B cell (primary cell): ENCODE measurements around the gene CALHM1. TPM values are rescaled to one million over a fixed set of nuclear protein-coding genes. Genes with fewer than 3 reads are reported as not detected.

Source experiments
- ATAC-seq: fragments of 200-7000 bp; cut with Tn5 transposase; one replicate; pipeline ENCODE4 v1.10.0; 2021; ENCODE audit warnings: low read depth, mild to moderate bottlenecking, moderate number of reproducible peaks, moderate library complexity
- CTCF ChIA-PET: fragments of 350-600 bp; sonication (Branson Sonifier 250); formaldehyde crosslinking; loops from one replicate; lab custom pipeline; 2021; ENCODE audit warnings: antibody characterized with exemption, inconsistent platforms; lab: Charles Lee
- POLR2A ChIA-PET: fragments of 350-600 bp; sonication (Branson Sonifier 250); formaldehyde crosslinking; loops from one replicate; lab custom pipeline; 2021; ENCODE audit warnings: antibody characterized with exemption; lab: Charles Lee
- DNase-seq: peaks from one replicate; pipeline ENCODE4 v3.0.0; 2013
- H2AFZ ChIP-seq: 2 replicates; pipeline ENCODE4 v1.6.1; 2012; ENCODE audit warnings: mild to moderate bottlenecking, low read depth, low read length; ENCODE audit not compliant: insufficient read depth, poor library complexity, severe bottlenecking
- H3K27ac ChIP-seq, 2 donors: 1 replicate in 1 of 2; 2 replicates in 1 of 2; pipeline ENCODE4 v1.5.1; 2012 to 2013; ENCODE audit warnings: low read length in 2 of 2, mild to moderate bottlenecking in 2 of 2, moderate library complexity in 1 of 2
- H3K27me3 ChIP-seq, 4 experiments: fragments of 200-600 bp in 1 of 4; sonication (generic) in 1 of 4; replicated peaks in 1 of 4; 1 replicate in 2 of 4; 2 replicates in 2 of 4; pipeline versions ENCODE4 v1.6.1 to v1.7.0; 2013 to 2016; ENCODE audit warnings: low read length in 3 of 4, mild to moderate bottlenecking in 2 of 4, mixed read lengths in 1 of 4, moderate library complexity in 1 of 4; ENCODE audit not compliant: insufficient read depth in 4 of 4, control insufficient read depth in 3 of 4; ENCODE audit errors: control extremely low read depth in 1 of 4
- H3K36me3 ChIP-seq, 2 experiments: replicated peaks in 1 of 2; 1 replicate in 1 of 2; 2 replicates in 1 of 2; pipeline versions ENCODE4 v1.6.1 to v1.7.1; 2013; ENCODE audit warnings: low read length in 1 of 2; ENCODE audit not compliant: insufficient read depth in 2 of 2, control insufficient read depth in 1 of 2; ENCODE audit errors: control extremely low read depth in 1 of 2, extremely low read depth in 1 of 2
- H3K4me1 ChIP-seq, 2 donors: fragments of 200-600 bp in 1 of 2; sonication (generic) in 1 of 2; 1 replicate in 1 of 2; 2 replicates in 1 of 2; pipeline versions ENCODE4 v1.5.1 to v1.6.1; 2013 to 2017; ENCODE audit warnings: low read length in 2 of 2; ENCODE audit not compliant: control insufficient read depth in 2 of 2, insufficient read depth in 2 of 2
- H3K4me2 ChIP-seq: replicated peaks from 2 replicates; pipeline ENCODE3; 2012; ENCODE audit warnings: mild to moderate bottlenecking, low read depth, low read length; ENCODE audit not compliant: poor library complexity, severe bottlenecking
- H3K4me3 ChIP-seq, 5 experiments: fragments of 200-600 bp in 1 of 5; sonication (generic) in 1 of 5; 1 replicate in 3 of 5; 2 replicates in 2 of 5; pipeline versions ENCODE4 v1.5.1 to v1.7.0; 2011 to 2016; ENCODE audit warnings: low read length in 4 of 5, mild to moderate bottlenecking in 4 of 5, low read depth in 2 of 5, control low read depth in 1 of 5, moderate library complexity in 1 of 5; ENCODE audit not compliant: insufficient read depth in 1 of 5; ENCODE audit errors: control extremely low read depth in 1 of 5, extremely low read depth in 1 of 5
- H3K79me2 ChIP-seq: fragments of 200-600 bp; sonication (generic); one replicate; pipeline ENCODE4 v1.6.0; 2016; ENCODE audit warnings: low read length; ENCODE audit not compliant: control insufficient read depth, insufficient read depth
- H3K9ac ChIP-seq: fragments of 200-600 bp; sonication (generic); 2 replicates; pipeline ENCODE4 v1.6.1; 2017; ENCODE audit warnings: mild to moderate bottlenecking, low read length, moderate library complexity
- H3K9me3 ChIP-seq, 3 donors: one replicate each; pipeline versions ENCODE4 v1.6.1 to v1.7.1; 2013; ENCODE audit warnings: low read length in 2 of 3; ENCODE audit not compliant: control insufficient read depth in 2 of 3, insufficient read depth in 1 of 3; ENCODE audit errors: control extremely low read depth in 1 of 3
- H4K20me1 ChIP-seq: 2 replicates; pipeline ENCODE4 v1.6.0; 2012; ENCODE audit warnings: mild to moderate bottlenecking, low read length; ENCODE audit not compliant: insufficient read depth, control insufficient read depth, poor library complexity, severe bottlenecking
- H3K27ac Mint-ChIP-seq: one replicate; pipeline ENCODE4 v1.8.0; 2021; ENCODE audit warnings: mixed read lengths
- H3K27me3 Mint-ChIP-seq: one replicate; pipeline ENCODE4 v1.8.0; 2021; ENCODE audit warnings: mixed read lengths
- H3K4me1 Mint-ChIP-seq: one replicate; pipeline ENCODE4 v1.8.0; 2021; ENCODE audit warnings: mixed read lengths
- H3K4me3 Mint-ChIP-seq: one replicate; pipeline ENCODE4 v1.8.0; 2021; ENCODE audit warnings: mixed read lengths
- H3K9me3 Mint-ChIP-seq: one replicate; pipeline ENCODE4 v1.8.0; 2022; ENCODE audit warnings: mixed read lengths; ENCODE audit not compliant: insufficient read depth
- CTCF ChIP-seq: fragments of 200-600 bp; IDR thresholded peaks from one replicate; pipeline ENCODE4 v1.8.0; 2022; ENCODE audit warnings: antibody characterized with exemption, mild to moderate bottlenecking
- EZH2 ChIP-seq: IDR thresholded peaks from 2 replicates; pipeline ENCODE4 v1.6.1; 2012; ENCODE audit warnings: borderline replicate concordance, low read depth, mild to moderate bottlenecking, moderate library complexity, low read length; ENCODE audit not compliant: insufficient read depth, poor library complexity, severe bottlenecking
- WGBS: methylation state at CpG from one replicate; pipeline ENCODE4 v1.1.5; 2013; ENCODE audit warnings: missing lambda C conversion rate; ENCODE audit not compliant: insufficient coverage; 5-methylcytosine and 5-hydroxymethylcytosine counted together
- intact Hi-C: fragments of 100-400 bp; cut with micrococcal nuclease; formaldehyde crosslinking; loops from one replicate; pipeline ENCODE4 v1.10.0; 2022
- polyA plus RNA-seq: library from polyadenylated mRNA; depleted of rRNA; stranded (reverse); fragments of >200 nt; gene quantifications from 2 replicates; pipeline ENCODE4 v1.2.3, GENCODE V29; 2012
- total RNA-seq, 2 donors: library from RNA; stranded (reverse); fragments of 120-200 nt in 1 of 2; gene quantifications; 1 replicate in 1 of 2; 2 replicates in 1 of 2; pipeline versions ENCODE4 v1.2.3 to v1.2.4, GENCODE V29; 2013 to 2022

Gene CALHM1
- total and polyA plus RNA-seq, 2 donors (not counting 1 experiment from before 2014, with no cell fraction given) = 0.16 to 0.34 TPM

- Histone ChIP-seq H3K4me2 (no peak within 1 kb of the TSS), H2AFZ (peak within 1 kb of the TSS; percentile 3), H3K27ac (no peak within 1 kb of the TSS), H3K9me3 (no peaks in the 10 kb centered on the region), H3K79me2 (no peaks in the 10 kb centered on the region), H3K4me3 (no peak within 1 kb of the TSS), H4K20me1 (no peaks in the 10 kb centered on the region), H3K9ac (no peak within 1 kb of the TSS), H3K36me3 (no peaks in the 10 kb centered on the region), H3K27me3 (no peaks in the 10 kb centered on the region), H3K4me1 (peaks cover 0 to 11% of the 10 kb centered on the region in 2 donors)
- no peak for TF ChIP-seq CTCF
- TF ChIP-seq EZH2 = no peak
- H3K9me3 Mint-ChIP-seq = no peaks in the 10 kb centered on the region
- ChIA-PET CTCF (interaction anchor here (8.0 kb wide), 1 partner anchor 62 kb away, joined by 138 read pairs; no protein-coding TSS in a partner anchor), POLR2A (no interaction called here)
- H3K27me3 Mint-ChIP-seq = no peaks in the 10 kb centered on the region
- intact Hi-C loops = no loop called here
- H3K4me1 Mint-ChIP-seq = peaks cover 15% of the 10 kb centered on the region
- ATAC-seq (no peak), DNase-seq (no peak)
- 97% methylated on average over 4 of the region's 7 CpGs for WGBS
- no peak within 1 kb of the TSS for H3K4me3 Mint-ChIP-seq
- H3K27ac Mint-ChIP-seq = no peak within 1 kb of the TSS
Observed at GRCh38 chr10:103479135-103479534, 20.4 kb upstream of the CALHM1 start, which contains the start of gene CALHM3. CALHM3 (minus strand) TSS chr10:103479240; CDS start chr10:103479032, 208 bp downstream.

GRCh38 chr10:103478671-103479070, 20.0 kb upstream of the CALHM1 start:
- Histone ChIP-seq H3K27me3 (no peaks in the 10 kb centered on the region), H4K20me1 (no peaks in the 10 kb centered on the region), H3K4me1 (peaks cover 0 to 11% of the 10 kb centered on the region in 2 donors), H3K4me2 (no peak overlapping the region), H3K79me2 (no peaks in the 10 kb centered on the region), H3K36me3 (no peaks in the 10 kb centered on the region), H3K9me3 (no peaks in the 10 kb centered on the region), H3K9ac (no peak overlapping the region), H3K4me3 (no peak overlapping the region), H2AFZ (no peak overlapping the region), H3K27ac (no peak overlapping the region)
- Mint-ChIP-seq H3K9me3 (no peaks in the 10 kb centered on the region), H3K27me3 (no peaks in the 10 kb centered on the region), H3K4me3 (no peak overlapping the region), H3K4me1 (peaks cover 18% of the 10 kb centered on the region), H3K27ac (no peak overlapping the region)
- intact Hi-C loops = no loop called here
- CTCF ChIA-PET = interaction anchor here (4.6 to 8.0 kb wide), 2 partner anchors 27 to 61 kb away, joined by 32 to 138 read pairs; partner anchors contain the start of gene CALHM2
- POLR2A ChIA-PET = no interaction called here
- DNase-seq (no peak), ATAC-seq (no peak)
- WGBS = 95% methylated on average over 22 of the region's 22 CpGs
- no peak for TF ChIP-seq EZH2
- no peak for TF ChIP-seq CTCF
